GM21723 (cell line): ENCODE results near the gene EPS8L3.
"Not testable (repeated sequence)": the region's sequence is repeated elsewhere in the genome, so short reads cannot be mapped to it uniquely, and the experiment has no call there.

Source experiments
- ATAC-seq: cut with Tn5 transposase; IDR thresholded peaks from one replicate; pipeline ENCODE4 v1.9.1; 2021; ENCODE audit warnings: mild to moderate bottlenecking, moderate library complexity; ENCODE audit not compliant: unreplicated experiment

Gene EPS8L3

DNA sequence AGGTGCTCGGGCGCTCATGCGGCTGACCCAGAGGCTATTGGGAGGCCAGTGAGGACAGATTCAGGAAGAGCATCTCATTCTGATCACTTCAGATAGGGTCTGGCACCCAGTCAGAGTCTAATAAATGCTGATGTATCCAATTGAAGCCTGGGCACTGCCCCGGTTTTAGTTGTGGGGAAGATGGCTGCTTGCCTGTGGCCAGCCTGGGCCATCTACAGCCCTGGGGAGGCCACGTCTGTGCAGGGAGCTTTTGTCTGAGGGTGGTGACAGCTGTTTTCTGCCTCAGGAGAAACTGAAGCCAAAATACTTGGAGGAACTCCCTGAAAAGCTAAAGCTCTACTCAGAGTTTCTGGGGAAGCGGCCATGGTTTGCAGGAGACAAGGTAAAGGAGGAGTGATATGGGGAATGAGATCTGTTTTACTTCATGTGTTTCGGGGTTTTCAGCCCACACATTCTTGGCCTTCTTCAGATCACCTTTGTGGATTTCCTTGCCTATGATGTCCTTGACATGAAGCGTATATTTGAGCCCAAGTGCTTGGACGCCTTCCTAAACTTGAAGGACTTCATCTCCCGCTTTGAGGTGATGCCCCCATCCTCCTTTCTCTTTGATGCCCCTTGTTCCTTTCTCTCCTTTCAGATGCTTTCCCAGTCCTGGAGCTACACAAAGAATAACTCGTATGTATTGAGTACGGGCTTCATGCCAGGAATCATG is 48.9 kb downstream of the EPS8L3 start:
- ATAC-seq, result no peak

DNA sequence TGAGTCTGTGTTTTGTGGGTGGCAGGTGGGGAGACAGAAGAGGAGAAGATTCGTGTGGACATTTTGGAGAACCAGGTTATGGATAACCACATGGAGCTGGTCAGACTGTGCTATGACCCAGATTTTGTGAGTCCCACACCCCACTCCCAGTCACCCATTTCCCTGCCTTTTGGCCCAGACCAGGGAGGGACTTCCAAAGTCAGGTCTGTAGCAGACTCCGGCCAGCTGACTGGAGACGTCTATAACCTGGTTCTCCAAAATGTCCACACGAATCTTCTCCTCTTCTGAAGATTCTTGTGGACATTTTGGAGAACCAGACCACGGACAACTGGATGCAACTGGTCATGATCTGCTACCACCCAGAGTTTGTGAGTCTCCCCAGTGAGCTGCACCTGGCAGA is 50.1 kb downstream of the EPS8L3 start:
- ATAC-seq, result no peak

DNA sequence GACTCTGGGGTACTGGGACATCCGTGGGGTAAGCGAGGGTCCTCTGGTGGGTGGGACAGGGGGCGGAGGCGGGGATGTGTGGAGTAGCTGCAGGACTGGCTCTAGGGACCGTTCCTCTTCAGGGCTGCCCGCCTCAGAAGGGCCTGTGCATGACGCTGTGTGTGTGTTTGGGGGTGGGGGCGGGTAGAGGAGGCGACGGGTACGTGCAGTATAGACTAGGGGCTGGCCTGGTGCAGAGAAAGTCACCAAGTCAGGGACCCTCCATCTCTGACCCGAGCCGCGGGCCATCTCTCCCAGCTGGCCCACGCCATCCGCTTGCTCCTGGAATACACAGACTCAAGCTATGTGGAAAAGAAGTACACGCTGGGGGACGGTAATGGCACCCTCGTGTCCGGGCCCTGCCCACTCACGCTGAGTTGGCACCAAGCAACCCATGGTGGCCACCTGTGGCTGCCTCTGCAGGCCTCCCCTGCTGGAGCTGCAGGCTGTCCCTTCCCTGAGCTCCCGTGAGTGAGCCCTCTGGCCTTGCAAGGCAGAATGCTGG is 51.3 kb downstream of the EPS8L3 start:
- ATAC-seq, result no peak

DNA sequence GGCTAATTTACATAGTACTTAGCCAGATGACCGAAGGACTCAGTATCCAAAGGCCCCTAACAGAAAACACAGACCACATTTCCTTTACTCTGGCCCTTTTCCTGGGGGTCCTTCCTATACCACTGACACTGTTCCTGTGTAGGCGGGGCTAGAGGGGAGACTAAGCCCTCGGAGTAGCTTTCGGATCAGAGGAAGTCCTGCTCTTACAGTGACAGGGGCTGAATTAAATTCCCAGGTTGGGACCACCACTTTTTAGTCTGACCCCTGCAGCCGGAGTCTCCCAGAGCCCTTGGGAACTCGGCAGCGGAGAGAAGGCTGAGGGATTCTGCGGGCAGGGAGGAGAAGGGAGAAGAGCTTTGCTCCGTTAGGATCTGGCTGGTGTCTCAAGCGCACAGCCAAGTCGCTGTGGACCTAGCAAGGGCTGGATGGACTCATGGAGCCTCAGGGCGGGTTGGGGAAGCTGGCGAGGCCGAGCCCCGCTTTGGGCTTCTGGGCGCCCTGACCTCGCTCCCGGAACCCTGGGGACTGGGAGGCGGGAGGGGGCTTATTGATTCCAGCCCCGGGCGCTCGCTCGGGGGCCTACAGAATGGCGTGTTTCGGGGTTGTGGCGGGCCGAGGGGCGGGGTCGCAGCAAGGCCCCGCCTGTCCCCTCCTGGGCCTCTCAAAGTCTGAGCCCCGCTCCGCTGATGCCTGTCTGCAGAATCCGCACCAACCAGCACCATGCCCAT is 52.0 kb downstream of the EPS8L3 start, which contains the start of gene GSTM5:
Gene GSTM5, plus strand, starts transcription at position 659 of the 728 bp plus-strand sequence. Its CDS starts 62 bp downstream, at position 721.
- ATAC-seq, result not testable (repeated sequence)

DNA sequence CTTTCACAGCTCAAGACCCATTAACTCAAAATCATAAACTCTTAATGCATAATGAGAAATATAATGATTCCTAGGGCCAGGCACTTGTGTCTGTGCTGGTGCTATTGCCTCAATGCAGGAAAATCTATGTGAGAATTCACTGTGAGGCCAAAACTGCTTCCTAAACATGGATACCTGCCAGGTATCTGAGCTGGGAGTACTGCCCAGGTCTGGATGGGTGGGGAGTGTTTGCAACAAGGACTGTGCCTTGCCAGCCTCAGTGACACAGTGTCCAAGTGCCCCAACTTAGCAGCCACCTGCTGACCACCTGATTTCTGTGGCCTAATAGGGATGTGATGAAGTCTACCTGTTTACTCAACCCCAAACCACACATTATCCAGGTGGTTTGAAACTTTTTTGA is 53.9 kb downstream of the EPS8L3 start:
- ATAC-seq, result not testable (repeated sequence)

DNA sequence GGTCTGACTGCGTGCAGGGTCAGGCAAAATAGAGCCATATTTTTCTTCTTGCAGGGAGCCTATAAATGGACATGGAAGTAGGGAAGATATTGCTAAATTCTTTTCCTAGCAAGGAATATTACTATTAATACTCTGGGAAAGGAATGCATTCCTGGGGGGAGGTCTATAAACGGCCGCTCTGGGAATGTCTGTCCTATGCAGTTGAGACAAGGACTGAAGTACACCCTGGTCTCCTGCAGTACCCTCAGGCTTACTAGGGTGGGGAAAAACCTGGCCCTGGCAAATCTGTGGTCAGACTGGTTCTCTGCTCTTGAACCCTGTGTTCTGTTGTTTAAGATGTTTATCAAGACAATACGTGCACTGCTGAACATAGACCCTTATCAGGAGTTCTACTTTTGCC is 54.8 kb downstream of the EPS8L3 start:
- ATAC-seq, result not testable (repeated sequence)

DNA sequence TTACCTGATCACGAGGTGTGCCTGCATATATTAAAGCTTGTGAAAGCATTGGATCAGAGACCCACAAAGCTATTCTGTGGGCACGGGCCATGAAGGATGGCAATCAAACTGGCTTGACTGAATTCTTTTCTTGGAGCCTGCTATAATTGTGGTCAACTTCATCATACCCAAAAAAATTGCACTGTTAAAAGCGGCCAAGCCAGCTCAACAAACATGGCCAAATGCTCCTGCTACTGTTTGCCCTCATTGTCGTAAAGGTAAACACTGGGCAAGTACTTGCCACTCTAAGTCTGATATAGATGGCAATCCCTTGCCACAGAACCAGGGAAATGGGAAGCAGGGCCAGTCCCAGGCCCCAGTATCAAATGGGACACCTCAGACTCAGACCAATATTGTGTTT is 58.3 kb downstream of the EPS8L3 start:
- ATAC-seq, result no peak

DNA sequence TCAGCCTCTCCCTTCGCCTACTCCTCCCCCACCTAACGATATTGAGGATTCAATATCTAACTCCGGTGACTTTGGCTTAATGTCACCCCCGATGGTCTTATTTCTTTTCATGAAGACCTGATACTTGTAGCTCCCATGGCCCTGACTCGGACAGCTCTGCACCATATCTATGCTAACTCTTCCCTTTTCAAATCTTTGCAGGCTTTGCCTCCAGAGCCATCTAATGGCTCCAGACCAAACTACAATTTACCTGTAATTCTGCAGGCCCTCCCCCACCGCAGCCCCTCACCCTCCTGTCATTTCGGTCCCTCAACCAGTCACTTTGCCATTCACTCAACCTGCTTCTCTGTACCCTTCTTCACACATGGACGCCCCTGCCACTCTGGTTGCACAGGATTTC is 59.5 kb downstream of the EPS8L3 start:
- no peak for ATAC-seq

DNA sequence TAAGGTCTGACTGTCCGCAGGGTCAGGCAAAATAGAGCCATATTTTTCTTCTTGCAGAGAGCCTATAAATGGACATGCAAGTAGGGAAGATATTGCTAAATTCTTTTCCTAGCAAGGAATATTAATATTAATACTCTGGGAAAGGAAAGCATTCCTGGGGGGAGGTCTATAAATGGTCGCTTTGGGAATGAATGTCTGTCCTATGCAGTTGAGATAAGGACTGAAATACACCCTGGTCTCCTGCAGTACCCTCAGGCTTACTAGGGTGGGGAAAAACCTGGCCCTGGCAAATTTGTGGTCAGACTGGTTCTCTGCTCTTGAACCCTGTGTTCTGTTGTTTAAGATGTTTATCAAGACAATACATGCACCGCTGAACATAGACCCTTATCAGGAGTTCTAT is 60.8 kb downstream of the EPS8L3 start:
- ATAC-seq, result not testable (repeated sequence)
